Activated naive CD4-positive, alpha-beta T cell treated with anti-CD3 and anti-CD28 coated beads for 36 hours (primary cell): ENCODE measurements around the gene PLA2G5. TPM values are rescaled to one million over a fixed set of nuclear protein-coding genes. Genes with fewer than 3 reads are reported as not detected.

ENCODE experiments used
- CTCF ChIA-PET: fragments of 350-600 bp; sonication (Branson Sonifier 250); formaldehyde crosslinking; loops from one replicate; lab custom pipeline; 2021; ENCODE audit warnings: antibody characterized with exemption; lab: Charles Lee
- DNase-seq: peaks from one replicate; pipeline ENCODE4 v3.0.0-alpha.2; 2020
- H3K27ac Mint-ChIP-seq: one replicate; pipeline ENCODE4 v1.8.0; 2021; ENCODE audit warnings: mild to moderate bottlenecking, mixed read lengths
- H3K27me3 Mint-ChIP-seq: one replicate; pipeline ENCODE4 v1.8.0; 2021; ENCODE audit warnings: low read depth, mixed read lengths
- H3K36me3 Mint-ChIP-seq: one replicate; pipeline ENCODE4 v1.8.0; 2021; ENCODE audit warnings: low read depth, mixed read lengths
- H3K4me1 Mint-ChIP-seq: one replicate; pipeline ENCODE4 v1.8.0; 2021; ENCODE audit warnings: low read depth, mixed read lengths
- H3K4me3 Mint-ChIP-seq: one replicate; pipeline ENCODE4 v1.8.0; 2021; ENCODE audit warnings: mild to moderate bottlenecking, moderate library complexity, mixed read lengths
- H3K9me3 Mint-ChIP-seq: one replicate; pipeline ENCODE4 v1.8.0; 2021; ENCODE audit warnings: mixed read lengths
- intact Hi-C: fragments of 100-400 bp; cut with micrococcal nuclease; formaldehyde crosslinking; loops from one replicate; pipeline ENCODE4 v1.15.1; 2023
- total RNA-seq, 2 experiments: library from RNA; stranded (reverse); gene quantifications; one replicate each; pipeline ENCODE4 v1.2.3, GENCODE V29; 2021

PLA2G5 gene
- total RNA-seq, 2 experiments from 2014 or later, result not detected

DNA sequence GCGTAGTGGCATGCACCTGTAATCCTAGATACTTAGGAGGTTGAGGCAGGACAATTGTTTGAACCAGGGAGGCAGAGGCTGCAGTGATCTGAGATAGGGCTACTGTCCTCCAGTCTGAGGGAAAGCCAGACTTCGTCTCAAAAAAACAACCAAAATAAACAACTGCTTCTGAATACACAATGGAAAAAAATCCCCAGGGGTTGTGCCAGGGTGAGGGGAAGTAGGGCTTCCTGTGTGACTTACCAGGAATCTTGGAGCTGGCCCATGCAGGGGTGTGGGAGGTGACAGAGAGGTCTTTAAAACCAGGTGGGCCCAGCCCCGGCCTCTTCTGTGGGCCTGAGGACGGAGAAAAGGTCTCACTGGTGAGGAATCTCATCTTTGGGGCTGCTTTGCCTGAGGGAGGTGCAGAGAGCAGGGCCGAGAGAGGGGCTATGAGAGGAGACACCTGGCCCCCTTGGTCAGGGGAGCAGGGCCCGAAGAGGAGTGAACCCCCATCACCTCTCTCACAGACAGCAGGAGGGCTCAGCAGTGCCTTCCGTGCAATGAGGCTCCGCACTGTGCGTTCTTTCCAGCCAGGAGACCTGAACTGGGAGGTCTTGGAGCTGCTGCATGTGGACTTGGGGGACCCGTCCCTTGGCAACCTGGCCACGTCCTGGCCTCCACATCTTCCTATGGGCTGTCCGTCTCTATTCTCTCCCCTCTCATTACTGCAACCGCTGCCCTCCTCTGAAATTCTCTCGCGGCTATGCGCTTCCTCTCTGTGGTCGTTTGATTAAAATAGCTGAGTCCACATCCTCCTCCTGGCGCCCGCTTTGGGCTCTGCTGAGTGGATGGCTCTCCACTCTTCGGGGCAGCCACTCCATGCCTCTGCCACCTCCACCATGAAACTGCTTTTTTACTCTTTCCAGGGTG is 10.7 kb downstream of the PLA2G5 start:
- H3K27ac Mint-ChIP-seq, result no peak overlapping the region
- H3K27me3 Mint-ChIP-seq, result peaks cover 21% of the 10 kb centered on the region
- H3K9me3 Mint-ChIP-seq, result no peaks in the 10 kb centered on the region
- H3K4me1 Mint-ChIP-seq, result peaks cover 10% of the 10 kb centered on the region
- intact Hi-C loops, result no loop called here
- no peak overlapping the region for H3K4me3 Mint-ChIP-seq
- DNase-seq, result no peak
- H3K36me3 Mint-ChIP-seq, result no peaks in the 10 kb centered on the region
- CTCF ChIA-PET, result no interaction called here

DNA sequence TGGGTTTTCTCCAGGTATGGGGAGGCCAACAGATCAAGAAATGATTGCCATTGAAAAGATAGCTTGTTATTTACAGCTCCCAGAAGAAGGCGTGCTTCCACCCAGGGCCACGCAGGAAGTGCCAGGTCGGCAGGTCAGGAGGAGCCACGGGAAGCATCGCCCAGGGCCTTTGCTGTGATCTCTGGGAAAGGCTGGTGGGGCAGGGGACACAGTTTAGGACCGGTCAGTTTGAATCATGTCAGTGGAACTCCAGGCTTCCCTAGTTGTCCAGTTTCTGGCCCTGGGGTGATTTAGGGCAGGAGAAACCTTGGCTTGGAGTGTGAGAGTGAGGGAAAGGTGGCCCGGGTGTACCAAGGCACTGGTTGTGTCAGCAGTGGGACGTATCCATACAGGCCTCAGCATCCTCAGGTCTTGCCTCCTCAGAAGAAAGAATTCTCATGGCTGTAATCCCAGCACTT is 11.4 kb downstream of the PLA2G5 start:
- CTCF ChIA-PET, result no interaction called here
- intact Hi-C loops, result no loop called here
- no peak overlapping the region for H3K27ac Mint-ChIP-seq

DNA sequence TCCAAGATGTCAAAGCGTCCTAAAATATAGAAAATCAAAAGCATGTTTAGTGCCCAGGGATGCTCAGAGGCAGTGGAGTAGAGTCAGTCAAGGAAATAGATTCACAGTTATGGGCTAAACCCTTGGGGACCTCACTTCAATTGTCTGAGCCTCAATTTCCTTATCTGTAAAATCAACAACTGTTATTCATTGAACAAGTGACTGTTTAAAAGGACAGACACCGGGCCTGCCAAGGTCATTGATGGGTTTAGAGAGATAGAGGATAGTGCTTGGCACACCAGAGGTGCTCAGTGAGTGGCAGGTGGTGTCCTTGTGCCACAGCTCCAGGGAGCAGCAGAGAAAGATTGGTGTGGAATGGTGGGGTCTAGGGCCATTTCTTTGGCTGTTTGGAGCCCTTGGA is 12.8 kb downstream of the PLA2G5 start:
- no peaks in the 10 kb centered on the region for H3K36me3 Mint-ChIP-seq

More for the DNA sequence above, 11.4 kb downstream of the PLA2G5 start:
- DNase-seq, result no peak
- Mint-ChIP-seq H3K4me3 (no peak overlapping the region), H3K9me3 (no peaks in the 10 kb centered on the region), H3K4me1 (peaks cover 10% of the 10 kb centered on the region), H3K27me3 (peaks cover 21% of the 10 kb centered on the region), H3K36me3 (no peaks in the 10 kb centered on the region)

DNA sequence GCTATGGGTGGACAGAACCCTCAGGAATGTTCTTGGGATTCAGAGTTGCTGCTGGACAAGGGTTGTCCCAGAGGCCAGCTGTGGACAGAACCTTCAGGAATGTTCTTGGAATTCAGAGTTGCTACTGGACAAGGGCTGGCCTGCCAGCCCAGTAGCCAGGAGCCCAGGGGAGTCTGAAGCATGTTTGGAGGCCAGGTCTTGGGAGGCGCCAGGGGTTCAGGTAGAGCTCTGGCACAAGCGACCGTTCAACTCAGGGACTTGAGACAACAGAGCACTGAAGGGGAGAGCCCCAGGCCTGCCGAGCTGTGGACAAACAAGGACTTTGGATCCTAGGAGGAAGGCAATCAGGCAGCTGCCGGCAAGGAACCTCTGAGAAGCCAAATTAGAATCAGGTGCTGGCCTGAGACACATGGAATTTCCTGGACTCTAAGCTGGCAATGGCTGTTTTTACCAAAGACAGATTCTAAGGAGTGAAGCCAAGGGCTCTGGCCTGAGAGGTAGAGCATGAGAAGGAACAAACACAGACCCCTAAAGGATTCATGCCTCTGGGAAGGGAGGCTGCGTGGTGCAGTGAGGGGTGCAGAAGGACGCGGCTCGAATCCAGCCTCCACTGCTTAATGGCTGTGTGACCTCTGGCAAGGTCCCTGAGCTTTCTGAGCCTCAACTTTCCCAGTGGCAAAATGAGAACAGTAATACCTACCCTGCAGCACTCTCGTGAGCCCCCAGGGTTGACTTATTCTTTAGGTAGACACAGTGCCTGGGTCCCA is 13.4 kb downstream of the PLA2G5 start:
- no peaks in the 10 kb centered on the region for H3K9me3 Mint-ChIP-seq
- DNase-seq, result no peak
- no peak overlapping the region for H3K4me3 Mint-ChIP-seq
- CTCF ChIA-PET, result no interaction called here
- H3K27ac Mint-ChIP-seq, result no peak overlapping the region
- no peaks in the 10 kb centered on the region for H3K36me3 Mint-ChIP-seq
- intact Hi-C loops, result no loop called here
- H3K4me1 Mint-ChIP-seq, result peaks cover 2% of the 10 kb centered on the region
- H3K27me3 Mint-ChIP-seq, result peaks cover 10% of the 10 kb centered on the region

More for the DNA sequence above, 12.8 kb downstream of the PLA2G5 start:
- no peak for DNase-seq
- H3K4me1 Mint-ChIP-seq, result peaks cover 8% of the 10 kb centered on the region
- intact Hi-C loops, result no loop called here
- H3K4me3 Mint-ChIP-seq, result no peak overlapping the region
- H3K27ac Mint-ChIP-seq, result no peak overlapping the region
- H3K9me3 Mint-ChIP-seq, result no peaks in the 10 kb centered on the region
- CTCF ChIA-PET, result no interaction called here
- H3K27me3 Mint-ChIP-seq, result peaks cover 14% of the 10 kb centered on the region

DNA sequence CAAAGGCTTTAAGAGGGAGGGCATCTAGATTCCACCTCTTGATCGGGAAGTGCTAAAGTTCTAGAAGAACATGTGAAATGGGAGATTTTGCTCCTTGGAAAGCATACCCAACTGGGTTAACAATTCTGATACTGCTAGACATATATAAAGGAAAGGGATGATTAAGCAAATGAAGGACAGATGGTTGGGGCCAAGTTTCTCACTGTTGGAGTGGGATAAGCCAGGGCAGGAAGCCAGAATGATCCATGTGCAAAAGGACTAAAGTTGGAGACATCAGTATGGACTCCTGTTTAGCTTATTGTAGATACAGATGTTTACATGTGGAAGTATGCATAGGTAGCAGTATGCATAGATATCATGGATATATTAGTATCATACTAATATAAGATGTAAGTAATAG is 16.8 kb downstream of the PLA2G5 start:
- Mint-ChIP-seq H3K9me3 (no peaks in the 10 kb centered on the region), H3K4me3 (no peak overlapping the region), H3K27ac (no peak overlapping the region), H3K4me1 (no peaks in the 10 kb centered on the region), H3K36me3 (no peaks in the 10 kb centered on the region), H3K27me3 (no peaks in the 10 kb centered on the region)
- intact Hi-C loops, result no loop called here
- no peak for DNase-seq
- CTCF ChIA-PET, result no interaction called here

DNA sequence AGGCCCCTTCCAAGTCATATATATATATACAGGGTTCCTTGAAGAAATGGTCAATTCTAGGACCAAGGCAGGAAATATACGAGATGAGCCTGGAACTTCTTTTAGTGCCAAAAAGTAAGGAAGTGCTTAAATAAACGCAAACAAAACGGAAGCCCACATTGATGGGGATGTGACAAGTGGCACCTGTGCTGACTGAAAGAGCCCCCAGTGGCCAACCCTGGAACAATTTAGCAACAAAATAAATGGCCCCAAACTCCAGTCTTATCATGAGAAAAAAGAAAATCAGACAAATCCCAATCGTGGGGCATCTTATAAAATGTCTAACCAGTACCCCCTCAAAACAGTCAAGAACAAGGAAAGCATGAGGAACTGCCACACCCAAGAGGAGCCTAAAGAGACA is 17.7 kb downstream of the PLA2G5 start:
- Mint-ChIP-seq H3K27ac (no peak overlapping the region), H3K4me1 (no peaks in the 10 kb centered on the region), H3K36me3 (no peaks in the 10 kb centered on the region), H3K4me3 (no peak overlapping the region), H3K9me3 (no peaks in the 10 kb centered on the region), H3K27me3 (no peaks in the 10 kb centered on the region)
- CTCF ChIA-PET, result interaction anchor here (0.6 kb wide), 1 partner anchor 60 kb away, joined by 3 read pairs; no protein-coding TSS in a partner anchor
- intact Hi-C loops, result no loop called here
- no peak for DNase-seq

DNA sequence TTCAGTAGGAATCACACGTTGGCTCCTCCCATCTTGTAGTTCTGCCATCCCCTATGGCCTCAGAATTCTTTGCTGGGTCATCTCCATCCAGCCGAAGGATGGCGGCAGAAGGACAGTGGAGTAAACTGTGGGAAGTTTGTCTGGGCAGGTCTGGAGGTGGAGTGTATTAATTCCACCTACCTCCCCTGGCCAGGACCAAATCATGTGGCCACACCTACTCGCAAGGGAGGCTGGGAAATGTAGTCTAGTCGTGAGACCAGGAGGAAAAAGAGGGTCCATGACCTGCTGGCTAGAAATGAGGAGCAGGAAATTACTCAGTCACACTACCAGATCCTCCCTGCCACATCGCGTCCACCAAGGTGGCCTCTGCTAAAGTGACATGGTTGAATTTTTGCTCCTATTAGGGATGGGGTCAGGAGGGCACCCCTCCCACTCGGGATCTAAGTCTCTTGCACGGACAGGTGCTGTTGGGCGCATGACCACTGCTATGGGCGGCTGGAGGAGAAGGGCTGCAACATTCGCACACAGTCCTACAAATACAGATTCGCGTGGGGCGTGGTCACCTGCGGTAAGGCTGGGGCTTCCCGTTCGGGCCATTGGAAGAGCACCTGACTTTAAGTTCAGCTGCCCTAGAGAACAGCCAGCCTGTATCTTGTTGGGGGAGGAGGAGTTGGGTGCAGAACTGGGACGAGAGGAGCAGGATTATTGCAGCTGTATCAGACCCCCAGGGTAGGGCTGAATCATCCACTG is 19.5 kb downstream of the PLA2G5 start:
- H3K36me3 Mint-ChIP-seq, result no peaks in the 10 kb centered on the region
- no peaks in the 10 kb centered on the region for H3K4me1 Mint-ChIP-seq
- no peak for DNase-seq
- intact Hi-C loops, result no loop called here
- H3K27ac Mint-ChIP-seq, result no peak overlapping the region
- no peaks in the 10 kb centered on the region for H3K9me3 Mint-ChIP-seq
- H3K4me3 Mint-ChIP-seq, result no peak overlapping the region
- CTCF ChIA-PET, result interaction anchor here (0.7 to 1.2 kb wide), 3 partner anchors 8 to 61 kb away, joined by 3 read pairs; no protein-coding TSS in a partner anchor
- no peaks in the 10 kb centered on the region for H3K27me3 Mint-ChIP-seq

DNA sequence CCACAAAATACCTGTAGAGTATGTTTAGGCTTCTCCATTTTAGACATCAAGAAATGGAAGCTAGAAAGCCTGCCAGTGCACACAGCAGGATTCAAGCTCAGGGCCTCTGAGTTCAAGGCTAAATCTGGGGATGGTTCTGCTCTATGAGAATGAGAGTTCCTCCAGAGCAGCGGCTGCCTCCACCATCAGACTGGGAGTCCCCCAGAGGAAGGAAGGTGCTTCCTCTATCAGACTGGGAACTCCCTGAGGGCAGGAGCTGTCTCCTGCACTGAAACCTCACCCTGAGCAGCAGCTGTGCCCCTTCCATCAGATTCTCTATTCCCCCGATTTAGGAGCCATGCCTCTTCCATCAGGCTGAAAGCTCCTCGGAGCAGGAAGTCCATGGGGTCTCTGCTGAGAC is 20.1 kb downstream of the PLA2G5 start:
- H3K4me1 Mint-ChIP-seq, result no peaks in the 10 kb centered on the region
- H3K27me3 Mint-ChIP-seq, result no peaks in the 10 kb centered on the region
- DNase-seq, result no peak
- intact Hi-C loops, result no loop called here
- H3K27ac Mint-ChIP-seq, result no peak overlapping the region
- H3K4me3 Mint-ChIP-seq, result no peak overlapping the region
- H3K36me3 Mint-ChIP-seq, result no peaks in the 10 kb centered on the region
- CTCF ChIA-PET, result interaction anchor here (0.6 to 1.2 kb wide), 3 partner anchors 14 to 122 kb away, joined by 3 read pairs; no protein-coding TSS in a partner anchor
- H3K9me3 Mint-ChIP-seq, result no peaks in the 10 kb centered on the region

DNA sequence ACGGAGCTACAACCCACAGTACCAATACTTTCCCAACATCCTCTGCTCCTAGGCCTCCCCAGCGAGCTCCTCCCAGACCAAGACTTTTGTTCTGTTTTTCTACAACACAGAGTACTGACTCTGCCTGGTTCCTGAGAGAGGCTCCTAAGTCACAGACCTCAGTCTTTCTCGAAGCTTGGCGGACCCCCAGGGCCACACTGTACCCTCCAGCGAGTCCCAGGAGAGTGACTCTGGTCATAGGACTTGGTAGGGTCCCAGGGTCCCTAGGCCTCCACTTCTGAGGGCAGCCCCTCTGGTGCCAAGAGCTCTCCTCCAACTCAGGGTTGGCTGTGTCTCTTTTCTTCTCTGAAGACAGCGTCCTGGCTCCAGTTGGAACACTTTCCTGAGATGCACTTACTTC is 20.6 kb downstream of the PLA2G5 start:
- intact Hi-C loops, result no loop called here
- H3K27me3 Mint-ChIP-seq, result no peaks in the 10 kb centered on the region
- H3K36me3 Mint-ChIP-seq, result no peaks in the 10 kb centered on the region
- no peak for DNase-seq
- no peaks in the 10 kb centered on the region for H3K4me1 Mint-ChIP-seq
- CTCF ChIA-PET, result interaction anchor here (0.6 to 1.2 kb wide), 3 partner anchors 14 to 122 kb away, joined by 3 read pairs; no protein-coding TSS in a partner anchor
- H3K9me3 Mint-ChIP-seq, result no peaks in the 10 kb centered on the region
- H3K4me3 Mint-ChIP-seq, result no peak overlapping the region
- no peak overlapping the region for H3K27ac Mint-ChIP-seq

DNA sequence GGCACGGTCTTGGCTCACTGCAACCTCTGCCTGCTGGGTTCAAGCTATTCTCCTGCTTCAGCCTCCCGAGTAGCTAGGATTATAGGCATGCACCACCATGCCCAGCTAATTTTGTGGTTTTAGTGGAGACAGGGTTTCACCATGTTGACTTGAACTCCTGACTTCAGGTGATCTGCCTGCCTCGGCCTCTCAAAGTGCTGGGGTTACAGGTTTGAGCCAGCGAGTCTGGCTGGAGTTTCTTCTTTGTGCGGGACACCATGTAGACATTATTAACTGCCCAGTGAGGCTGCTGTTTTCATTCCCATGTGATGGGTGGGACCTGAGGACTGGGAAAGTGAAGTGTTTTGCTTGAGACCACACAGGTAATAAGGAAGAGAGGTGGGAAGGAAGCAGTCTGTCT is 23.3 kb downstream of the PLA2G5 start:
- CTCF ChIA-PET, result interaction anchor here (0.6 to 0.7 kb wide), 2 partner anchors 18 to 33 kb away, joined by 3 to 4 read pairs; no protein-coding TSS in a partner anchor

DNA sequence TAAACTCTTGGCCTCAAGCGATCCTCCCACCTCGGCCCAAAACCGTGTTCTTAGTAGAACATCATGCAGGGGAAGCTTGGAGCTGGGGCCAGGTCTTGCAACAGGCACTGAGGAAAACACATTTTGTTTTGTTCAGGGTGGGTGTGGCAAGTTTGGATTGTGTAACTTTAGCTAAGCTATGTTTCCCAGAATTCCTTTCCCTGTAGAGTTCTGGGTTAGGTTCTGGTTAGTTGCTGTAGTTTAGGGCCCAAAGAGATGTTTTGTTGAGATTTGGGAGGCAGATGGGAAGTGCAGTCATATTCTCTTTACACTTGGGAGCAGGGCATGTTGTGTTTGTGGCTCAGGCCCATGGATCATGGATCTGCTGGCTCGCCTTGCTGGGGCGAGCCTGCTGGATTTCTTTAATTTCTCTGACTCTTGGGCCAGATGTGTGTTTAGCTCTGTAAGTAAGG is 24.0 kb downstream of the PLA2G5 start:
- no peak for DNase-seq
- intact Hi-C loops, result no loop called here
- H3K27ac Mint-ChIP-seq, result no peak overlapping the region
- H3K27me3 Mint-ChIP-seq, result no peaks in the 10 kb centered on the region
- no peaks in the 10 kb centered on the region for H3K9me3 Mint-ChIP-seq
- no peak overlapping the region for H3K4me3 Mint-ChIP-seq
- no peaks in the 10 kb centered on the region for H3K4me1 Mint-ChIP-seq
- no peaks in the 10 kb centered on the region for H3K36me3 Mint-ChIP-seq
- CTCF ChIA-PET, result interaction anchor here (0.6 kb wide), 2 partner anchors 32 to 262 kb away, joined by 3 read pairs; no protein-coding TSS in a partner anchor

More for the DNA sequence above, 23.3 kb downstream of the PLA2G5 start:
- Mint-ChIP-seq H3K36me3 (no peaks in the 10 kb centered on the region), H3K4me3 (no peak overlapping the region), H3K27me3 (no peaks in the 10 kb centered on the region), H3K27ac (no peak overlapping the region), H3K9me3 (no peaks in the 10 kb centered on the region), H3K4me1 (no peaks in the 10 kb centered on the region)
- no peak for DNase-seq
- intact Hi-C loops, result no loop called here
